ENCODE results near the gene NAP1L4. TPM values are rescaled to one million over a fixed set of nuclear protein-coding genes. Genes with fewer than 3 reads are reported as not detected.

Gene NAP1L4
- total RNA-seq, 1 donor from 2014 or later = 172 TPM

DNA sequence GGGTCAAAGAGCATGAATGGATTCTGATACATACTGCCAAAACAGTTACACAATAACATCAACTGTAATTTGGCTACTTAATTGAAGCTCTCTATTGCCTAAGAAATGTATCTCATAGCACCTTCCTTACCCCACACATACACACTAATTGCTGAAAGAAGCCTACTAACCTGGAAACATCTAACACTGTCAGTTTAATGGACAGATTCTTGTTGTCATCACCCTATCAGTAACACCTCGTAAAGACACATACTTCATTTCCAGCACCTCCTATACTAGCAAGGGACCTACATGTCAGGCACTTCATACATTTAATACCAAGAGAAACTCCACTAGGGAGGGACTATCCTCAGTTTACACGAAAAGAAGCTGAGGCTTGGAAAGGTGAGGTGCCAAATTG lies 9.9 kb downstream of the NAP1L4 start:
- Mint-ChIP-seq H3K4me3 (no peak overlapping the region), H3K9me3 (no peaks in the 10 kb centered on the region), H3K27ac (no peak overlapping the region), H3K36me3 (peaks cover 18% of the 10 kb centered on the region), H3K27me3 (no peaks in the 10 kb centered on the region), H3K4me1 (ENCODE audit: unreplicated experiment) (peaks cover 10% of the 10 kb centered on the region)
- TF ChIP-seq, protein P1, sequence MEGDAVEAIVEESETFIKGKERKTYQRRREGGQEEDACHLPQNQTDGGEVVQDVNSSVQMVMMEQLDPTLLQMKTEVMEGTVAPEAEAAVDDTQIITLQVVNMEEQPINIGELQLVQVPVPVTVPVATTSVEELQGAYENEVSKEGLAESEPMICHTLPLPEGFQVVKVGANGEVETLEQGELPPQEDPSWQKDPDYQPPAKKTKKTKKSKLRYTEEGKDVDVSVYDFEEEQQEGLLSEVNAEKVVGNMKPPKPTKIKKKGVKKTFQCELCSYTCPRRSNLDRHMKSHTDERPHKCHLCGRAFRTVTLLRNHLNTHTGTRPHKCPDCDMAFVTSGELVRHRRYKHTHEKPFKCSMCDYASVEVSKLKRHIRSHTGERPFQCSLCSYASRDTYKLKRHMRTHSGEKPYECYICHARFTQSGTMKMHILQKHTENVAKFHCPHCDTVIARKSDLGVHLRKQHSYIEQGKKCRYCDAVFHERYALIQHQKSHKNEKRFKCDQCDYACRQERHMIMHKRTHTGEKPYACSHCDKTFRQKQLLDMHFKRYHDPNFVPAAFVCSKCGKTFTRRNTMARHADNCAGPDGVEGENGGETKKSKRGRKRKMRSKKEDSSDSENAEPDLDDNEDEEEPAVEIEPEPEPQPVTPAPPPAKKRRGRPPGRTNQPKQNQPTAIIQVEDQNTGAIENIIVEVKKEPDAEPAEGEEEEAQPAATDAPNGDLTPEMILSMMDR (conservative IDR thresholded peaks at IDR 0.05) = no peak
- no peak for DNase-seq (ENCODE audit: extremely low spot score, unreplicated experiment)

DNA sequence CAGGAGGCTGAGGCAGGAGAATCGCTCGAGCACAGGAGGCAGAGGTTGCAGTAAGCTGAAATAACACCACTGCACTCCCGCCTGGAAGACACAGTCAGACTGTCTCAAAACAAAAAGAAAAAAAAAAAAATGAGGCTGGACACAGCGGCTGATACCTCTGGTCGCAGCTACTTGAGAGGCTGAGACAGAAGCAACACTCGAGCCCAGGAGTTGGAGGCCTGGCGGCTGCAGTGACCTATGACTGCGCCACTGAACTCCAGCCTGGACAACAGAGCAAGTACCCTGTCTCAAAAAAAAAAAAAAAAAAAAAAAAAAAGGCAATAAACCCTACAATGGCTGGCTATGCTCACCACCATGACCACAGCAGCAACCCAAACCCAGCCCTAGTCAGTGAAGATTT lies 11.0 kb downstream of the NAP1L4 start:
- H3K4me1 Mint-ChIP-seq (ENCODE audit: unreplicated experiment) = peaks cover 10% of the 10 kb centered on the region
- no peaks in the 10 kb centered on the region for H3K27me3 Mint-ChIP-seq
- no peak for DNase-seq (ENCODE audit: extremely low spot score, unreplicated experiment)
- TF ChIP-seq, protein P1 (conservative IDR thresholded peaks at IDR 0.05) = no peak
- no peak overlapping the region for H3K4me3 Mint-ChIP-seq
- H3K27ac Mint-ChIP-seq = no peak overlapping the region
- H3K9me3 Mint-ChIP-seq = no peaks in the 10 kb centered on the region
- H3K36me3 Mint-ChIP-seq = peaks cover 25% of the 10 kb centered on the region

DNA sequence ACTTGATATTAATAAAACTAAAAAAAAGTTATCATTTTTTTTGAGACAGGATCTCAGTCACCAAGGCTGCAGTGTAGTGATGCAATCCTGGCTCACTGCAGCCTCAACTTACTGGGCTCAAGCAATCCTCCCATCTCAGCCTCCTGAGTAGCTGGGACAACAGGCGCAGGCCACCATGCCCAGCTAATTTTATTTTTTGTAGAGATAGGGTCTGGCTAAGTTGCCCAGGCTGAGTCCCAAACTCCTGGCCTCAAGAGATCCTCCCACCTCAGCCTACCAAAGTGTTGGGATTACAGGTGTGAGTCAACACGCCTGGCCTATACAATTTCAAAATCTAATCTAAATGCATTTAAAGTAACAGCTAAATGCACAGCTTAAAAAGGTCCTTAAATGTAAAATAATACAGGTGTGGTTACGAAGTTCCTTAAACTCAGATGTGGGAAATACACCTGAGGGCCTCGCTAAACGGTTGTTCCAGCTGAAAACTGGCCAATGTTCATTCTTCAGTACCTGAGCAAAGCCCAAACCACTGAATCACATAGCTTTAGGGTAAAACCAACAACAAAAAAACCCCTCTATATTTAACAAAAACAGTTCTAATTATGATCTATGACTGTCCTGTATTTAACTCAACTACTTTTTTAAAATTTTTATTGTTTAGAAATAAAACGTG lies 11.8 kb downstream of the NAP1L4 start:
- Mint-ChIP-seq H3K27ac (no peak overlapping the region), H3K36me3 (peaks cover 25% of the 10 kb centered on the region), H3K4me1 (ENCODE audit: unreplicated experiment) (peaks cover 10% of the 10 kb centered on the region), H3K4me3 (no peak overlapping the region), H3K27me3 (no peaks in the 10 kb centered on the region), H3K9me3 (no peaks in the 10 kb centered on the region)
- no peak for DNase-seq (ENCODE audit: extremely low spot score, unreplicated experiment)
- TF ChIP-seq, protein P1 (conservative IDR thresholded peaks at IDR 0.05) = no peak

DNA sequence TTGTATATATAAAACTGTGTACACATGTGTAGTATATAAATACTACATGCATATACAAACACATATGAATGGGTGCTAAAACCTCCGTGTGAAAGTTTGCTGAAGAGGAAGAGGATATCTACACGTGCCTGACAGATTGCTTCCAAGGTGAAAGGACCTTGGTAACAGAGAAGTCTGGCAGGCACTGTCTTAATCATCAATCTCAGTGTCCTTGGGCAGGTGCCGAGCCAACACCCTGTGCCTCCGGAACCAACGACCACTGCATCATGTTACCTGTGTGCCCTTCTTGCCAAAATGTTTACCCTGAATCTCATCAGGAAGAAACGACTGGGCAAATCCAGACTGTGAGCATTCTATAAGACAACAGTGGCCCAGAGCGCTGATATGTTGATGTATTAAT lies 15.0 kb downstream of the NAP1L4 start:
- DNase-seq (ENCODE audit: extremely low spot score, unreplicated experiment) = no peak
- Mint-ChIP-seq H3K4me3 (no peak overlapping the region), H3K9me3 (no peaks in the 10 kb centered on the region), H3K27me3 (no peaks in the 10 kb centered on the region), H3K36me3 (peaks cover 28% of the 10 kb centered on the region), H3K27ac (no peak overlapping the region), H3K4me1 (ENCODE audit: unreplicated experiment) (peaks cover 6% of the 10 kb centered on the region)
- TF ChIP-seq, protein P1 (conservative IDR thresholded peaks at IDR 0.05) = no peak

DNA sequence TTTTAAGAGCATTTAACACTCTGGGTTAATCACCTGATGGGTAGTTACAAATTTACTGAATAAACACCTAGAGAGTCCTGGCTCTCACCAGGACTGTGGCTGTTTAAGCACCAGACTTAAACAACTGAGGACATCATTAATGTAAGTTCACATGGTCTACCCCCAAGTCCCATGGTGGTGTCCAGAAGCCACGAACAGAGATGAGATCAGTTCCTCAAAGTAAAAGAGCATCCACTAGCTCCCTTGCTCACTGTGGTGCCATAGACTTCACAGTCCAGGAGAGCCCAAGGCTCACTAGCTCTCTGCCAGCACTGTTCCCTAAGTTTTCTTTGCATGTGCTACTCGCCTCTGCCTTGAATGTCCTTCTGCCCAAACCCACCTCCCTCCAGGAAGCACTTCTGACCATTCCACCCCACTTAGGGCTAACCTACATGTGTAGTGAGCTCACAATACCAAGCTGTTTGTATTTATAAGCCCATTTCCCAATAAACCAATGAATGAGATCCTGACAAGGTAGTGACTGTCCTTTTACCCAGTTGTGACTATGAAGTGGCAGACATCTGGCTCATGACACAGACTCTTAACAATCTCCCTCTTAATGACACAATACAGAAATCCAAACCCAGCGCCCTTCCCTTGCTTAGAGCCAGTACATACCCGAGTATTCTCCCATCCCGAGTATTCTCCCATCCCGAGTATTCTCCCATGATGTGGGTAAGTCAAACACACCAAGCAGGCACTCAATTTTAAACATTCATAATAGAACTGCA lies 15.7 kb downstream of the NAP1L4 start:
- no peak overlapping the region for H3K27ac Mint-ChIP-seq
- H3K9me3 Mint-ChIP-seq = no peaks in the 10 kb centered on the region
- TF ChIP-seq, protein P1 (conservative IDR thresholded peaks at IDR 0.05) = no peak
- peaks cover 24% of the 10 kb centered on the region for H3K36me3 Mint-ChIP-seq
- DNase-seq (ENCODE audit: extremely low spot score, unreplicated experiment) = no peak
- no peak overlapping the region for H3K4me3 Mint-ChIP-seq
- no peaks in the 10 kb centered on the region for H3K4me1 Mint-ChIP-seq (ENCODE audit: unreplicated experiment)
- H3K27me3 Mint-ChIP-seq = no peaks in the 10 kb centered on the region

Measured in type B pancreatic cell (in vitro differentiated cells).